DND-41 (cell line): ENCODE results near the gene TTC28.
"Not testable (repeated sequence)": the region's sequence is repeated elsewhere in the genome, so short reads cannot be mapped to it uniquely, and the experiment has no call there.

Experiments
- CTCF ChIP-seq: IDR thresholded peaks from 2 replicates; pipeline ENCODE4 v1.5.1; 2012; ENCODE audit warnings: borderline replicate concordance, low read length, moderate library complexity, mild to moderate bottlenecking; ENCODE audit not compliant: poor library complexity, severe bottlenecking; ENCODE audit errors: extremely low read depth
- EZH2 ChIP-seq: IDR thresholded peaks from 3 replicates; pipeline ENCODE4 v1.6.1; 2012; ENCODE audit warnings: borderline replicate concordance, low read depth, mild to moderate bottlenecking, moderate library complexity, low read length, inconsistent platforms; ENCODE audit not compliant: severe bottlenecking

DNA sequence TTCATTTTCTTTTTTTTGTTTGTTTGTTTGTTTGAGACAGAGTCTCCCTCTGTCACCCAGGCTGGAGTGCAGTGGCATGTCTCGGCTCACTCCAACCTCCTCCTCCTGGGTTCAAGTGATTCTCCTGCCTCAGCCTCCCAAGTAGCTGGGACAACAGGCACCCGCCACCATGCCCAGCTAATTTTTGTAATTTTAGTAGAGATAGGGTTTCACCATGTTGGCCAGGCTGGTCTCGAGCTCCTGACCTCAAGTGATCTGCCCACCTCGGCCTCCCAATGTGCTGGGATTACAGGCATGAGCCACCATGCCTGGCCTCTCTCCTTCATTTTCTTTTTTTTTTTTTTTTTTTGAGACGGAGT is 118.9 kb downstream of the TTC28 start:
- not testable (repeated sequence) for TF ChIP-seq CTCF, EZH2
